Panc1 (cell line): Measurements from ENCODE around the gene PNLIPRP3. TPM values are rescaled to one million over a fixed set of nuclear protein-coding genes. Genes with fewer than 3 reads are reported as not detected.

ENCODE experiments used
- ATAC-seq: fragments of 200-7000 bp; cut with Tn5 transposase; 2 replicates; pipeline ENCODE4 v1.9.1; 2020; ENCODE audit warnings: mild to moderate bottlenecking, moderate library complexity
- BruUV-seq: library from RNA; stranded (reverse); fragments of 400-500 nt; replicated peaks from 2 replicates; lab custom pipeline; 2021; lab: Mats Ljungman, UMichigan
- CTCF ChIA-PET: fragments of 300-600 bp; sonication (Branson Sonifier 250); formaldehyde crosslinking; loops from one replicate; lab custom pipeline; 2022; ENCODE audit warnings: antibody characterized with exemption; lab: Charles Lee
- POLR2A ChIA-PET: fragments of 300-600 bp; sonication (Branson Sonifier 250); formaldehyde crosslinking; loops from one replicate; lab custom pipeline; 2022; ENCODE audit warnings: antibody characterized with exemption; lab: Charles Lee
- DNase-seq: peaks from one replicate; pipeline ENCODE4 v3.0.0-alpha.2; 2010; ENCODE audit warnings: low read depth, low spot score
- H3K27ac ChIP-seq: 2 replicates; pipeline ENCODE4 v1.5.1; 2011; ENCODE audit warnings: mild to moderate bottlenecking, low read length, inconsistent platforms
- H3K27me3 ChIP-seq: fragments of 200-500 bp; sonication (Bioruptor generic); 2 replicates; pipeline ENCODE4 v1.6.0; 2014; ENCODE audit warnings: low read length, inconsistent platforms; ENCODE audit not compliant: control insufficient read depth, insufficient read depth
- H3K36me3 ChIP-seq: fragments of 200-500 bp; sonication (Bioruptor generic); 2 replicates; pipeline ENCODE4 v1.5.1; 2014; ENCODE audit warnings: inconsistent platforms, mild to moderate bottlenecking, low read length, moderate library complexity; ENCODE audit not compliant: control insufficient read depth, insufficient read depth
- H3K4me1 ChIP-seq: 2 replicates; pipeline ENCODE4 v1.5.1; 2011; ENCODE audit warnings: inconsistent platforms, mild to moderate bottlenecking, low read length, moderate library complexity; ENCODE audit not compliant: control insufficient read depth, insufficient read depth
- H3K4me3 ChIP-seq, 2 experiments: 2 replicates each; pipeline ENCODE4 v1.5.1; 2011 to 2012; ENCODE audit warnings: low read depth in 2 of 2, low read length in 2 of 2, mild to moderate bottlenecking in 2 of 2, inconsistent platforms in 1 of 2, moderate library complexity in 1 of 2
- H3K9me3 ChIP-seq: fragments of 200-500 bp; sonication (Bioruptor generic); 2 replicates; pipeline ENCODE4 v1.5.1; 2014; ENCODE audit warnings: low read depth, mild to moderate bottlenecking, inconsistent platforms, low read length, moderate library complexity; ENCODE audit not compliant: control insufficient read depth, insufficient read depth
- CTCF ChIP-seq: fragments of 450-650 bp; IDR thresholded peaks from 2 replicates; pipeline ENCODE4 v1.5.1; 2017; ENCODE audit warnings: mild to moderate bottlenecking
- POLR2AphosphoS5 ChIP-seq: IDR thresholded peaks from 2 replicates; pipeline ENCODE4 v1.6.1; 2012; ENCODE audit warnings: mild to moderate bottlenecking, low read depth, low read length, moderate library complexity
- SIN3A ChIP-seq: IDR thresholded peaks from 2 replicates; pipeline ENCODE4 v1.6.1; 2012; ENCODE audit warnings: low read depth, mild to moderate bottlenecking, low read length, moderate library complexity, borderline replicate concordance; ENCODE audit not compliant: insufficient read depth
- TCF7L2 ChIP-seq: IDR thresholded peaks from 2 replicates; pipeline ENCODE4 v1.6.1; 2011; ENCODE audit warnings: mild to moderate bottlenecking, low read depth, low read length, inconsistent platforms
- in situ Hi-C: cut with HindIII; loops from 2 replicates; pipeline ENCODE4 v1.10.0; 2016; ENCODE audit warnings: low sequenced_read_pairs, low pct_unique_long_range_greater_than_20kb
- intact Hi-C: fragments of 100-400 bp; cut with micrococcal nuclease; formaldehyde crosslinking; loops from one replicate; pipeline ENCODE4 v1.10.0; 2022; ENCODE audit not compliant: unreplicated experiment
- total RNA-seq: library from RNA; stranded (reverse); gene quantifications from one replicate; pipeline ENCODE4 v1.2.1, GENCODE V29; 2021; ENCODE audit not compliant: unreplicated experiment
- TF ChIP-seq, protein P1 (sequence below), 2 experiments: IDR thresholded peaks; 2 replicates each; pipeline ENCODE4 v1.6.1; 2011 to 2012; ENCODE audit warnings: low read depth in 2 of 2, control low read depth in 1 of 2, low read length in 1 of 2, mild to moderate bottlenecking in 1 of 2, moderate library complexity in 1 of 2; ENCODE audit not compliant: insufficient read depth in 1 of 2

PNLIPRP3 gene
- total RNA-seq, 1 experiment from 2014 or later, result not detected

DNA sequence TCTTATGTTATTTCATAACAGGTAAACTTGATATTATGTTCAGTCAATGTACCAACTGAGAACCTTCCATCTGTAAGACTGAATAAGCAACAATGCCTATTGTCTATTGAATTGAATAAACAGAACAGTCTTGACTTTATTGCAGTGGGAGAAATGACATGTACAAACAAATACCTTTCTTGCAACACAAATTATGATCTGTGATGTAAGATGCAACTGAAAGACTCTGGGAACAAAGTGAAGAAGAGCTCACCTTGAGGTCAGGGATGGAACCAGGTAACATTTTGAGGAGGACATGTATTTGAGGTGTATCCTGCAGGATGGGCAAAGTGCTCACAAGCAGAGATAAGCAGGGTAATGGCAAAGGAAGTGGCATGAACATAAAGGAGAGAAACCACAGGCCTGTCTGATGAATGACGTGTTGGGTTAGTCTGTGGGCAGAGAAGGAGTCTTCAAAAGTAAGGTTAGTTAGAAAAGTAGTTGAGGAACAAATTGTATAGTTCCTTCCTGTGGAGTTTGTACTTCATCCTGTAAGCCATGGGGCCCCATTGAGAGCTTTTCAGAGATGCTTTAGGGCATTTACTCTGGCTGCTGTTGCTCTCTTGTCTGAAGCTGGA, 9.5 kb downstream of the PNLIPRP3 start:
- no peak for ATAC-seq
- Histone ChIP-seq H3K27me3 (peaks cover 2% of the 10 kb centered on the region; the same call in 1 of the 2 replicates), H3K4me3 (no peak overlapping the region), H3K9me3 (no peaks in the 10 kb centered on the region), H3K4me1 (no peaks in the 10 kb centered on the region), H3K36me3 (no peaks in the 10 kb centered on the region), H3K27ac (no peak overlapping the region)
- ChIA-PET CTCF (no interaction called here), POLR2A (no interaction called here)
- BruUV-seq, result no TSS peak
- in situ Hi-C loops (no loop called here), intact Hi-C loops (no loop called here)
- no peak for DNase-seq
- no peak for TF ChIP-seq POLR2AphosphoS5
- TF ChIP-seq, protein P1, sequence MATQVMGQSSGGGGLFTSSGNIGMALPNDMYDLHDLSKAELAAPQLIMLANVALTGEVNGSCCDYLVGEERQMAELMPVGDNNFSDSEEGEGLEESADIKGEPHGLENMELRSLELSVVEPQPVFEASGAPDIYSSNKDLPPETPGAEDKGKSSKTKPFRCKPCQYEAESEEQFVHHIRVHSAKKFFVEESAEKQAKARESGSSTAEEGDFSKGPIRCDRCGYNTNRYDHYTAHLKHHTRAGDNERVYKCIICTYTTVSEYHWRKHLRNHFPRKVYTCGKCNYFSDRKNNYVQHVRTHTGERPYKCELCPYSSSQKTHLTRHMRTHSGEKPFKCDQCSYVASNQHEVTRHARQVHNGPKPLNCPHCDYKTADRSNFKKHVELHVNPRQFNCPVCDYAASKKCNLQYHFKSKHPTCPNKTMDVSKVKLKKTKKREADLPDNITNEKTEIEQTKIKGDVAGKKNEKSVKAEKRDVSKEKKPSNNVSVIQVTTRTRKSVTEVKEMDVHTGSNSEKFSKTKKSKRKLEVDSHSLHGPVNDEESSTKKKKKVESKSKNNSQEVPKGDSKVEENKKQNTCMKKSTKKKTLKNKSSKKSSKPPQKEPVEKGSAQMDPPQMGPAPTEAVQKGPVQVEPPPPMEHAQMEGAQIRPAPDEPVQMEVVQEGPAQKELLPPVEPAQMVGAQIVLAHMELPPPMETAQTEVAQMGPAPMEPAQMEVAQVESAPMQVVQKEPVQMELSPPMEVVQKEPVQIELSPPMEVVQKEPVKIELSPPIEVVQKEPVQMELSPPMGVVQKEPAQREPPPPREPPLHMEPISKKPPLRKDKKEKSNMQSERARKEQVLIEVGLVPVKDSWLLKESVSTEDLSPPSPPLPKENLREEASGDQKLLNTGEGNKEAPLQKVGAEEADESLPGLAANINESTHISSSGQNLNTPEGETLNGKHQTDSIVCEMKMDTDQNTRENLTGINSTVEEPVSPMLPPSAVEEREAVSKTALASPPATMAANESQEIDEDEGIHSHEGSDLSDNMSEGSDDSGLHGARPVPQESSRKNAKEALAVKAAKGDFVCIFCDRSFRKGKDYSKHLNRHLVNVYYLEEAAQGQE (IDR thresholded peaks at IDR 0.05; ENCODE audit: insufficient read depth in 1 of 2, low read depth in 2 of 2, low read length in 1 of 2), result no peak
- TF ChIP-seq SIN3A, result no peak
- no peak for TF ChIP-seq TCF7L2
- TF ChIP-seq CTCF, result no peak

DNA sequence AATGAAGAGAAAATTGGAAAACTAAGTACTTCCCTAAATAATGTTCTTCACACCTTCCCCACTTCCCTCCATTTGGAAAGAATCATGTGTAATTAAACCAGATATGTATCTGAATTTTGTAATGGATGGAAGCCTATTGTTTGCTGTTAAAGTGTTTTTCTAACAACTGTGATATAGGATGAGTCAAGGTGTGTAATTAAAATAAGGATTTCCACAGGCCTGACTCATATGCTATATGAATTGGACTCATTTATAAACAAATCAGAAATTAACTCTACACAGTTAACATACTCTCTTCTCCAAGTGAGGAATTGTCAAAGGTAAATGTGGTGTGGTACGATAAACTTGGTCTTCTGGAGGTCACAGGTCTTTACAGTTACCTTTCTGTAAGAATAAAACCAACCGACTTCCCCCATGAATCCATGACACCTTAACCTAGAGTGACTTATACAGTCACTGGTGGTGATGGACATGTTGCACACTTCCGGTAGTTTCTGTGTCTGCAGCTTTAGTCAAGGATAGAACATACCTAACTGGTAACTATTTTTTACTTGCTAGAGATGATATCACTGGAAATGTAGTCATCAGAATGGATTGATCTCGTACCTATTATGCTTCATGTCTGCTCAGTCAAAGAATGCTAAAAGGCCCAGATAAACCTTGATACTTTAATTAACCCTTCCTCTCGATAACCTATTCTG, 12.8 kb downstream of the PNLIPRP3 start:
- no peaks in the 10 kb centered on the region for H3K9me3 ChIP-seq
- TF ChIP-seq POLR2AphosphoS5, result no peak
- no peak for TF ChIP-seq SIN3A
- ATAC-seq (no peak), DNase-seq (no peak)
- no peaks in the 10 kb centered on the region for H3K36me3 ChIP-seq
- no peaks in the 10 kb centered on the region for H3K27me3 ChIP-seq
- H3K4me1 ChIP-seq, result no peaks in the 10 kb centered on the region
- no TSS peak for BruUV-seq
- in situ Hi-C loops, result no loop called here
- ChIA-PET CTCF (interaction anchor here (0.6 to 0.7 kb wide), 2 partner anchors 50 to 611 kb away, joined by 3 to 5 read pairs; no protein-coding TSS in a partner anchor), POLR2A (no interaction called here)
- H3K27ac ChIP-seq, result no peak overlapping the region
- intact Hi-C loops, result no loop called here
- H3K4me3 ChIP-seq, result no peak overlapping the region
